Stimulated activated CD8-positive, alpha-beta memory T cell treated with anti-CD3 and anti-CD28 coated beads, Interleukin-4, amount 100 ng/mL, for 4 hours (primary cell): ENCODE data around the gene REEP1.

Experiments used
- DNase-seq, 2 donors: peaks; one replicate each; pipeline ENCODE4 v3.0.0-alpha.2; 2020; ENCODE audit warnings: low read depth in 2 of 2, low spot score in 1 of 2

Gene REEP1

GRCh38 chr2:86284987-86285386, 52.4 kb downstream of the REEP1 start:
- no peak for DNase-seq

- DNase-seq: no peak
These were observed 53.0 kb downstream of the REEP1 start for GRCh38 chr2:86284401-86284841.

- DNase-seq: no peak
These were observed 53.9 kb downstream of the REEP1 start for GRCh38 chr2:86283411-86284030.

- no peak for DNase-seq
These were observed 56.2 kb downstream of the REEP1 start for GRCh38 chr2:86281066-86281700.

GRCh38 chr2:86280191-86280667, 57.2 kb downstream of the REEP1 start:
- DNase-seq: no peak

- no peak for DNase-seq
These were observed 61.5 kb downstream of the REEP1 start for GRCh38 chr2:86275962-86276361.

GRCh38 chr2:86275384-86275799, 62.0 kb downstream of the REEP1 start:
- no peak for DNase-seq

GRCh38 chr2:86274918-86275275, 62.5 kb downstream of the REEP1 start:
- DNase-seq: no peak

GRCh38 chr2:86274265-86274917, 63.0 kb downstream of the REEP1 start:
- DNase-seq: no peak

- no peak for DNase-seq
These were observed 65.3 kb downstream of the REEP1 start for GRCh38 chr2:86272111-86272510.

- no peak for DNase-seq
These were observed 66.2 kb downstream of the REEP1 start for GRCh38 chr2:86271248-86271647.

- DNase-seq: no peak
These were observed 73.5 kb downstream of the REEP1 start for GRCh38 chr2:86263956-86264355.

GRCh38 chr2:86260978-86261377, 76.4 kb downstream of the REEP1 start:
- no peak for DNase-seq

GRCh38 chr2:86258106-86258505, 79.3 kb downstream of the REEP1 start:
- no peak for DNase-seq

GRCh38 chr2:86256982-86257381, 80.4 kb downstream of the REEP1 start:
- no peak for DNase-seq

- no peak for DNase-seq
These were observed 81.1 kb downstream of the REEP1 start for GRCh38 chr2:86256300-86256699.

- no peak for DNase-seq
These were observed 82.6 kb downstream of the REEP1 start for GRCh38 chr2:86254576-86255538.

- no peak for DNase-seq
These were observed 84.0 kb downstream of the REEP1 start for GRCh38 chr2:86253424-86253823.

- no peak for DNase-seq
These were observed 85.6 kb downstream of the REEP1 start for GRCh38 chr2:86251840-86252266.

- DNase-seq: no peak
These were observed 87.6 kb downstream of the REEP1 start for GRCh38 chr2:86249579-86250391.
